GM23338 (cell line): ENCODE data around the gene ULK4. TPM values are rescaled to one million over a fixed set of nuclear protein-coding genes. Genes with fewer than 3 reads are reported as not detected.

ENCODE experiments used
- ATAC-seq: fragments of 200-7000 bp; cut with Tn5 transposase; 3 replicates; pipeline ENCODE4 v1.9.1; 2020
- DNase-seq: peaks from one replicate; pipeline ENCODE4 v3.0.0-alpha.2; 2015; ENCODE audit warnings: low spot score
- H2AFZ ChIP-seq: fragments of 200-600 bp; sonication (generic); 2 replicates; pipeline ENCODE4 v1.8.0; 2016; ENCODE audit warnings: antibody characterized with exemption, mild to moderate bottlenecking, moderate library complexity
- H3F3A ChIP-seq: fragments of 200-600 bp; sonication (generic); replicated peaks from 2 replicates; pipeline ENCODE4 v1.8.0; 2017; ENCODE audit warnings: antibody characterized with exemption, mixed run types, low read depth
- H3K27ac ChIP-seq: fragments of 200-600 bp; sonication (generic); 2 replicates; pipeline ENCODE4 v1.6.1; 2016; ENCODE audit warnings: low read depth
- H3K27me3 ChIP-seq: fragments of 200-600 bp; sonication (generic); 2 replicates; pipeline ENCODE4 v1.8.0; 2016; ENCODE audit warnings: mild to moderate bottlenecking, mixed run types, moderate library complexity; ENCODE audit not compliant: insufficient read depth
- H3K36me3 ChIP-seq: fragments of 200-600 bp; sonication (generic); 2 replicates; pipeline ENCODE4 v1.8.0; 2016; ENCODE audit warnings: mild to moderate bottlenecking; ENCODE audit not compliant: insufficient read depth
- H3K4me1 ChIP-seq: fragments of 200-600 bp; sonication (generic); 2 replicates; pipeline ENCODE4 v1.8.0; 2016; ENCODE audit warnings: mild to moderate bottlenecking, moderate library complexity; ENCODE audit not compliant: insufficient read depth
- H3K4me2 ChIP-seq: fragments of 200-600 bp; sonication (generic); 2 replicates; pipeline ENCODE4 v1.7.1; 2017; ENCODE audit warnings: mixed run types
- H3K4me3 ChIP-seq: fragments of 200-600 bp; sonication (generic); 2 replicates; pipeline ENCODE4 v1.6.1; 2016; ENCODE audit warnings: mixed run types
- H3K79me2 ChIP-seq: fragments of 200-600 bp; sonication (generic); replicated peaks from 2 replicates; pipeline ENCODE4 v1.8.0; 2017; ENCODE audit warnings: mild to moderate bottlenecking; ENCODE audit not compliant: insufficient read depth
- H3K9me2 ChIP-seq: fragments of 200-600 bp; sonication (generic); 2 replicates; pipeline ENCODE4 v1.8.0; 2017; ENCODE audit not compliant: insufficient read depth
- H4K20me1 ChIP-seq: fragments of 200-600 bp; sonication (generic); replicated peaks from 2 replicates; pipeline ENCODE4 v1.8.0; 2017; ENCODE audit warnings: mild to moderate bottlenecking; ENCODE audit not compliant: insufficient read depth
- H3K27ac Mint-ChIP-seq: 2 replicates; pipeline ENCODE4 v1.8.0; 2020; ENCODE audit warnings: inconsistent platforms, mild to moderate bottlenecking, moderate library complexity, mixed read lengths
- H3K27me3 Mint-ChIP-seq: 3 replicates; pipeline ENCODE4 v1.8.0; 2022; ENCODE audit warnings: low read depth, mild to moderate bottlenecking, moderate library complexity, mixed read lengths, inconsistent platforms; ENCODE audit not compliant: insufficient read depth, poor library complexity
- H3K36me3 Mint-ChIP-seq: 3 replicates; pipeline ENCODE4 v1.8.0; 2021; ENCODE audit warnings: low read depth, mild to moderate bottlenecking, inconsistent platforms, moderate library complexity, mixed read lengths
- H3K4me1 Mint-ChIP-seq: 3 replicates; pipeline ENCODE4 v1.8.0; 2020; ENCODE audit warnings: mild to moderate bottlenecking, inconsistent platforms, mixed read lengths
- H3K4me3 Mint-ChIP-seq: 3 replicates; pipeline ENCODE4 v1.8.0; 2021; ENCODE audit warnings: moderate library complexity, mild to moderate bottlenecking, inconsistent platforms, mixed read lengths
- H3K9me3 Mint-ChIP-seq: 3 replicates; pipeline ENCODE4 v1.8.0; 2020; ENCODE audit warnings: moderate library complexity, mild to moderate bottlenecking, inconsistent platforms, mixed read lengths
- CREB1 ChIP-seq: fragments of 250-450 bp; sonication (Bioruptor Pico); IDR thresholded peaks from 2 replicates; pipeline ENCODE4 v1.5.0; 2020; ENCODE audit warnings: low read depth, mild to moderate bottlenecking, moderate library complexity
- EZH2 ChIP-seq: fragments of 200-600 bp; sonication (generic); IDR thresholded peaks from one replicate; pipeline ENCODE4 v1.8.0; 2017; ENCODE audit warnings: antibody characterized with exemption, mild to moderate bottlenecking, low read depth; ENCODE audit not compliant: unreplicated experiment
- JUNB ChIP-seq: IDR thresholded peaks from one replicate; pipeline ENCODE4 v1.6.1; 2016; ENCODE audit warnings: antibody characterized with exemption; ENCODE audit not compliant: unreplicated experiment
- NANOG ChIP-seq: IDR thresholded peaks from 2 replicates; pipeline ENCODE4 v1.6.1; 2016; ENCODE audit warnings: antibody characterized with exemption, borderline replicate concordance
- STAT1 ChIP-seq: IDR thresholded peaks from one replicate; pipeline ENCODE4 v1.6.1; 2016; ENCODE audit warnings: antibody characterized with exemption; ENCODE audit not compliant: unreplicated experiment
- ZNF114 ChIP-seq: fragments of 250-450 bp; sonication (Bioruptor Pico); IDR thresholded peaks from 2 replicates; pipeline ENCODE4 v1.5.0; 2020; ENCODE audit warnings: mild to moderate bottlenecking, moderate library complexity
- ZNF331 ChIP-seq: fragments of 250-450 bp; sonication (Bioruptor Pico); IDR thresholded peaks from 2 replicates; pipeline ENCODE4 v1.5.0; 2020; ENCODE audit warnings: low read depth, mild to moderate bottlenecking, moderate library complexity
- ZNF462 ChIP-seq: fragments of 250-450 bp; sonication (Bioruptor Pico); IDR thresholded peaks from 2 replicates; pipeline ENCODE4 v1.5.0; 2020; ENCODE audit warnings: mild to moderate bottlenecking, moderate library complexity
- polyA plus RNA-seq: library from polyadenylated mRNA; unstranded; fragments of >200 nt; fragmentation: Nextera tagmentation; extraction: Ambion mirVana; gene quantifications from 2 replicates; pipeline ENCODE4 v1.2.1, GENCODE V29; 2016
- total RNA-seq: library from RNA; depleted of rRNA; stranded (reverse); fragments of >200 nt; shearing (Covaris generic); gene quantifications from 2 replicates; pipeline ENCODE4 v1.2.3, GENCODE V29; 2014

The ULK4 gene
- total and polyA plus RNA-seq, 2 experiments from 2014 or later: 20.8 to 41.4 TPM

- TF ChIP-seq ZNF462 (CRISPR knock-in tag) (no peak), CREB1 (no peak), NANOG (no peak), EZH2 (no peak), ZNF114 (CRISPR knock-in tag) (no peak), JUNB (no peak), STAT1 (no peak), ZNF331 (CRISPR knock-in tag) (no peak)
These were observed 742.5 kb downstream of the ULK4 start (continued) for GRCh38 chr3:41219424-41219823.

GRCh38 chr3:41216993-41217392, 744.9 kb downstream of the ULK4 start:
- Histone ChIP-seq H3K4me1 (peaks cover 64% of the 10 kb centered on the region), H3K79me2 (peaks cover 100% of the 10 kb centered on the region), H3K36me3 (no peaks in the 10 kb centered on the region), H4K20me1 (peaks cover 66% of the 10 kb centered on the region), H3K4me2 (no peak overlapping the region), H3K27ac (no peak overlapping the region), H3F3A (no peaks in the 10 kb centered on the region), H3K27me3 (no peaks in the 10 kb centered on the region), H3K4me3 (no peak overlapping the region), H3K9me2 (no peaks in the 10 kb centered on the region), H2AFZ (no peak overlapping the region)
- peaks cover 76% of the 10 kb centered on the region for H3K4me1 Mint-ChIP-seq
- H3K9me3 Mint-ChIP-seq: no peaks in the 10 kb centered on the region
- ATAC-seq (peak; percentile 33; the same call in 1 of the 3 replicates), DNase-seq (no peak)
- no peak overlapping the region; the same call in 2 of the 3 replicates for H3K4me3 Mint-ChIP-seq
- no peak for TF ChIP-seq STAT1
- no peak for TF ChIP-seq NANOG
- no peak for TF ChIP-seq CREB1
- TF ChIP-seq JUNB: no peak
- H3K27ac Mint-ChIP-seq: no peak overlapping the region; the same call in 1 of the 2 replicates
- H3K27me3 Mint-ChIP-seq: no peaks in the 10 kb centered on the region
- no peaks in the 10 kb centered on the region; the same call in 2 of the 3 replicates for H3K36me3 Mint-ChIP-seq
